BE2C (cell line): ENCODE measurements around the gene RXRG.

ENCODE experiments used
- DNase-seq: peaks from one replicate; pipeline ENCODE4 v3.0.0-alpha.2; 2020
- H3K27me3 ChIP-seq: fragments of 250-450 bp; sonication (Bioruptor Pico); 2 replicates; pipeline ENCODE4 v1.5.1; 2020; ENCODE audit warnings: mild to moderate bottlenecking
- H3K36me3 ChIP-seq: fragments of 250-450 bp; sonication (Bioruptor Pico); 2 replicates; pipeline ENCODE4 v1.5.1; 2020; ENCODE audit warnings: mild to moderate bottlenecking
- H3K4me1 ChIP-seq: fragments of 250-450 bp; sonication (Bioruptor Pico); 2 replicates; pipeline ENCODE4 v1.5.1; 2020
- H3K4me3 ChIP-seq: 2 replicates; pipeline ENCODE4 v1.5.1; 2011; ENCODE audit warnings: low read depth, low read length
- H3K9me3 ChIP-seq: fragments of 250-450 bp; sonication (Bioruptor Pico); 2 replicates; pipeline ENCODE4 v1.5.1; 2020
- TF ChIP-seq, protein P1 (sequence below): IDR thresholded peaks from 2 replicates; pipeline ENCODE4 v1.5.1; 2012; ENCODE audit warnings: mild to moderate bottlenecking, low read depth, low read length

The RXRG gene

DNA sequence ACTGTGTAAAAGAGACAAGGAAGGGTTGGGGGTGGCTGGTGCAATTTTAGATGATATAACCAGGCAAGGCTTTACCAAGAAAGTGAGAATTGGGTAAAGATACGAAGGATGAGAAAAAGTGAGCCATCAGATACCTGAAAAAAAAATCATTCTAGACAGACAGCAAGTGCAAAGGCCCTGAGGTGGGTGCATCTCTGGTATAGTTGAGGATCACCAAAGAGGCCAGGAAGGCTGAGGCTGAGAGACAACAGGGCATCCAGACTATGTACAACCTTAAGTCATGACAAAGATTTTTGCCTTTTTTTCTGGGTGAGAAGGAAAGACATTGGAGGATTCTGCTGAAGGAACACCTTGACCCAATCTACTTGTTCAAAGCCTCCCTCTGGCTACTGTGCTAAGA is 29.9 kb downstream of the RXRG start:
- TF ChIP-seq, protein P1, sequence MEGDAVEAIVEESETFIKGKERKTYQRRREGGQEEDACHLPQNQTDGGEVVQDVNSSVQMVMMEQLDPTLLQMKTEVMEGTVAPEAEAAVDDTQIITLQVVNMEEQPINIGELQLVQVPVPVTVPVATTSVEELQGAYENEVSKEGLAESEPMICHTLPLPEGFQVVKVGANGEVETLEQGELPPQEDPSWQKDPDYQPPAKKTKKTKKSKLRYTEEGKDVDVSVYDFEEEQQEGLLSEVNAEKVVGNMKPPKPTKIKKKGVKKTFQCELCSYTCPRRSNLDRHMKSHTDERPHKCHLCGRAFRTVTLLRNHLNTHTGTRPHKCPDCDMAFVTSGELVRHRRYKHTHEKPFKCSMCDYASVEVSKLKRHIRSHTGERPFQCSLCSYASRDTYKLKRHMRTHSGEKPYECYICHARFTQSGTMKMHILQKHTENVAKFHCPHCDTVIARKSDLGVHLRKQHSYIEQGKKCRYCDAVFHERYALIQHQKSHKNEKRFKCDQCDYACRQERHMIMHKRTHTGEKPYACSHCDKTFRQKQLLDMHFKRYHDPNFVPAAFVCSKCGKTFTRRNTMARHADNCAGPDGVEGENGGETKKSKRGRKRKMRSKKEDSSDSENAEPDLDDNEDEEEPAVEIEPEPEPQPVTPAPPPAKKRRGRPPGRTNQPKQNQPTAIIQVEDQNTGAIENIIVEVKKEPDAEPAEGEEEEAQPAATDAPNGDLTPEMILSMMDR = no peak

DNA sequence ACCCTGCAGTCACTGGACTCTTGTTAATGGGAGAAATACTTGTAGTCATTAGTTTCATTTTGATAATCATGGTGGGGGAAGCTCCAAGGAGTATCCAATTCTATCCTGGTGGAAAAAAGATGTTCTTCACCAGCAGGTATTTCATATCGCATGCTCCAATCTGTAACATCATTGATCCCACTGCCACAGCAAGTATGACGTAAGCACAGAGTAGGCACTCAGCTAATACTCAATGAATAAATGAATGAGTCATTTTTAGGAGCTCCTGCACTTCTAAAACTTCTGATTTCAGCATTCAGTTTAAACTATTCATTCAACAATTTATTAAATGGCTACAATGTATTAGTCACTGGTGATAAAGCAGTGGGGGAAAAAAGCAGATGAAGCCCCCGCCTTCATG is 30.3 kb downstream of the RXRG start:
- Histone ChIP-seq H3K36me3 (no peaks in the 10 kb centered on the region), H3K9me3 (no peaks in the 10 kb centered on the region), H3K4me3 (no peak overlapping the region), H3K4me1 (no peaks in the 10 kb centered on the region), H3K27me3 (peaks cover 23% of the 10 kb centered on the region)
- no peak for DNase-seq
- TF ChIP-seq, protein P1 = no peak

More for the DNA sequence above, 29.9 kb downstream of the RXRG start:
- Histone ChIP-seq H3K4me3 (no peak overlapping the region), H3K9me3 (no peaks in the 10 kb centered on the region), H3K36me3 (no peaks in the 10 kb centered on the region), H3K4me1 (no peaks in the 10 kb centered on the region), H3K27me3 (peaks cover 23% of the 10 kb centered on the region)
- no peak for DNase-seq

DNA sequence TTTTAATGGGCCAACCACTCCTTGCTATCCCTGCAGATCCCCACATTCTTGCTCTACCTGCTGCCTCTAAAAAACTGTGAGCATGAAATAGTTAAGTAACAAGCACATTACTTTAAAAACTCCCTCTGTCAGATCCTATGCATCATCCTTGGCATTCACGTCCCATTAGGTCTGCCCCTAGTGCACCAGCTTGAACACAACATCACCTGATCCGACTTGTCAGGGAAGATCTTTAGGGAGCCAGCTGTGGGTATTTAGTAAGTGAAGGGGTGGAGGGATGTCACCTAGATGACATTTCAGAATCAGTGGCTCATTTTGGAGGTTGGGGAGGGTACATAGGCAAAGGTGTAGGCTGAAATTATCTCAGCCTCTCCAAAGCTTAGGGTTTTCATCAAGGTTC is 33.5 kb downstream of the RXRG start:
- no peaks in the 10 kb centered on the region for H3K36me3 ChIP-seq
- no peaks in the 10 kb centered on the region for H3K4me1 ChIP-seq
- H3K27me3 ChIP-seq = peaks cover 13% of the 10 kb centered on the region
- TF ChIP-seq, protein P1 = no peak
- no peaks in the 10 kb centered on the region for H3K9me3 ChIP-seq
- no peak for DNase-seq
- no peak overlapping the region for H3K4me3 ChIP-seq

DNA sequence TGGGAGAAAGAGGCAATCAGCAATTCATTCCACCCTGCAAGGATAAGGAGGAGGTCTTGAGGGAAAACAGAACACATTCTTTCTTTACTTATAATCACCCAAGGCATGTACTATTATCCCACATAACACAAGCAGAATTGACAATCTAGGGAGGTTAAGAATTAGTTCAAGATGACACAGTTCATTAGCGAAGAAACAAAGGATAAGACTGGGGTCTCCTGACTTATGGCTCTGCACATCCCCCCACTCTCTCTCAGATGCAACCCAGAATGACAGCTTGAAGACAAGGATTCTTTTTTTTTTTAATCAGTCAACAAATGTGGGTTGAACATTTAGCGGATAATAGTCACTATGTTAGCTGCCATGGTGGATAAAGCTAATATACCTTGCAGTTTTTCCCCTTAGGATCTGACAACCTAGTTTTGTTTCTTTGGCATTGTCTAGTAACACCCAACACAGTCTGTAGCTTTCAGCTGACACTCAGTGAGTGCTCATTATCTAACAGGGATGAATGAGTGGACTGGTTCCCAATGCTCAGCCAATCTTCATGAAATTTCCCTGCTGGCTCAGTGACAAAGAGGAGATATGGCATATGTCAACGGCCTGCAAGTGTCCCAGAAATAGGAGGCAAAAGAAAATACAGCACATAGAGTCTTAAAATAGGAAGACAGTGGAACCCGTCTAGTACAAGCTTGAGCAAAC is 35.1 kb downstream of the RXRG start:
- DNase-seq = no peak
- H3K9me3 ChIP-seq = no peaks in the 10 kb centered on the region
- TF ChIP-seq, protein P1 = no peak
- H3K4me3 ChIP-seq = no peak overlapping the region
- H3K27me3 ChIP-seq = peaks cover 13% of the 10 kb centered on the region
- no peaks in the 10 kb centered on the region for H3K36me3 ChIP-seq
- H3K4me1 ChIP-seq = no peaks in the 10 kb centered on the region

DNA sequence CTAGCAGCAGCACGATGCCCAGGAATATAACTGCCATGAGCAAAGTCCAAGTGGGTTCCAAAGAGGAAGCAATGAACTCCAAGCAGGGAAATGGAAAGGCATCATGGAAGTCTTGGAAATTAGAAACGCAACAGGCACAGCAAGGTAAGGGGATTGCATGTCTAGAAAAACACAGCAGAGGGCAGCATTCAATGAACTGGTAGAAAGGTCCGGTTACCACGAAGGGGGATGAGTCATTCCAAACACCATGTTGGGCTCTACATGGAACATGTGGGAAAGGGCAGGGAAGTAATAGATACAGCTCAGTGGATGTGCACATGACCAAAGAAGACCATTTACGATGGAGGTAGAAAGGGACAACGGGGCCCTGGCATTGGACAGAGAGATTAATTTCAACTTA is 36.4 kb downstream of the RXRG start:
- TF ChIP-seq, protein P1 = peak; percentile 59
- Histone ChIP-seq H3K4me1 (no peaks in the 10 kb centered on the region), H3K36me3 (no peaks in the 10 kb centered on the region), H3K27me3 (peaks cover 13% of the 10 kb centered on the region), H3K4me3 (no peak overlapping the region), H3K9me3 (no peaks in the 10 kb centered on the region)
- peak; percentile 41 for DNase-seq

DNA sequence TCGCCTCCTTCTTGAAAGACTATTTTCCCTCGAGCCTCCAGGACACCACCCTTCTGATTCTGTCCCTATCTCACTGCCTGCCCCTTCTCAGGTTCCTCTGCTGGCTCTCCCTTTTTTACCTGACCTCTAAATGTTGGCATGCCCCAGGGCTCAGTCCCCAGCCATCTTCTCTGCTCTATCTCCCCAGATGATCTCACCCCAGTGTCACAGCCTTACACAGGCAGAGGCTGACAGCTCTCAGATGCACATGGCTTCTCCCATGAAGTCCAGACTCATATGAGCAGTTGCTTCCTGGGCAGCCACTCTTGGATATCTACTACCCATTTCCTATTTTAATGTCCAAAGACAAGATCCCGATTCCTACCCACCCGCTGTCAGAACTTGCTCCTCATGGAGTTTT is 37.5 kb downstream of the RXRG start:
- no peak for DNase-seq
- no peaks in the 10 kb centered on the region for H3K4me1 ChIP-seq
- H3K9me3 ChIP-seq = no peaks in the 10 kb centered on the region
- no peaks in the 10 kb centered on the region for H3K36me3 ChIP-seq
- no peak overlapping the region for H3K4me3 ChIP-seq
- TF ChIP-seq, protein P1 = no peak
- H3K27me3 ChIP-seq = peaks cover 7% of the 10 kb centered on the region
